ENCODE data around the gene CNTD1. TPM values are rescaled to one million over a fixed set of nuclear protein-coding genes. Genes with fewer than 3 reads are reported as not detected.

The CNTD1 gene
- total and polyA plus RNA-seq, 4 donors = 0.61 to 1.6 (median 0.78) TPM

DNA sequence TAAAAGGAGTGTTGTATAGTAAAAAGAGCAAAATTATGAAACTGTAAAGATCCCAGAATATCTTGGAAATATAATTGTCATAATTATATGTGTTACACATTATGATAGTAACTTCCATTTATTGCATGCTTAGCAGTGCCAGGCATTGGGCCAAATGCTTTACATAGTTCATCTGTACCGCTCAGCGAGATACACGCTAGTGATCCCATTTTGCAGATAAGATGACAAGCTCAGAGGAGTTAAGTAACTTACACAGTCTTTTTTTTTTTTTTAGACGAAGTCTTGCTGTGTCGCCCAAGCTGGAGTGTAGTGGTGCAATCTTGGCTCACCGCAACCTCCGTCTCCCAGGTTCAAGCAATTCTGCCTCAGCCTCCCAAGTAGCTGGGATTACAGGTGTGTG is 47.0 kb upstream of the CNTD1 start:
- Histone ChIP-seq H3K4me1 (ENCODE audit: control insufficient read depth in 5 of 5, insufficient read depth in 5 of 5, low read length in 5 of 5) (peaks cover 0 to 36% (median 10%) of the 10 kb centered on the region in 5 donors), H3K9me3 (ENCODE audit: control insufficient read depth in 4 of 4, insufficient read depth in 3 of 4, low read length in 3 of 4) (no peaks in the 10 kb centered on the region), H3K27ac (ENCODE audit: low read depth in 1 of 2, low read length in 1 of 2) (no peak overlapping the region), H3K27me3 (ENCODE audit: control insufficient read depth in 3 of 3, insufficient read depth in 3 of 3, low read length in 2 of 3) (no peaks in the 10 kb centered on the region), H3K36me3 (ENCODE audit: control insufficient read depth in 4 of 4, insufficient read depth in 4 of 4, low read length in 4 of 4) (no peaks in the 10 kb centered on the region), H3K4me3 (no peak overlapping the region), H3K9ac (ENCODE audit: insufficient read depth in 1 of 2, low read length in 2 of 2) (peak overlapping the region in 1 of 2 donors; percentile 23)
- WGBS, 2 donors = 66 to 68% methylated on average over 7 of the region's 7 CpGs
- ATAC-seq (ENCODE audit: insufficient read depth, low FRiP score) (no peak), DNase-seq (peak in 1 of 3 donors; percentile 65)
- TF ChIP-seq, protein P1, sequence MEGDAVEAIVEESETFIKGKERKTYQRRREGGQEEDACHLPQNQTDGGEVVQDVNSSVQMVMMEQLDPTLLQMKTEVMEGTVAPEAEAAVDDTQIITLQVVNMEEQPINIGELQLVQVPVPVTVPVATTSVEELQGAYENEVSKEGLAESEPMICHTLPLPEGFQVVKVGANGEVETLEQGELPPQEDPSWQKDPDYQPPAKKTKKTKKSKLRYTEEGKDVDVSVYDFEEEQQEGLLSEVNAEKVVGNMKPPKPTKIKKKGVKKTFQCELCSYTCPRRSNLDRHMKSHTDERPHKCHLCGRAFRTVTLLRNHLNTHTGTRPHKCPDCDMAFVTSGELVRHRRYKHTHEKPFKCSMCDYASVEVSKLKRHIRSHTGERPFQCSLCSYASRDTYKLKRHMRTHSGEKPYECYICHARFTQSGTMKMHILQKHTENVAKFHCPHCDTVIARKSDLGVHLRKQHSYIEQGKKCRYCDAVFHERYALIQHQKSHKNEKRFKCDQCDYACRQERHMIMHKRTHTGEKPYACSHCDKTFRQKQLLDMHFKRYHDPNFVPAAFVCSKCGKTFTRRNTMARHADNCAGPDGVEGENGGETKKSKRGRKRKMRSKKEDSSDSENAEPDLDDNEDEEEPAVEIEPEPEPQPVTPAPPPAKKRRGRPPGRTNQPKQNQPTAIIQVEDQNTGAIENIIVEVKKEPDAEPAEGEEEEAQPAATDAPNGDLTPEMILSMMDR (IDR thresholded peaks at IDR 0.05; ENCODE audit: control extremely low read depth, extremely low read depth) = no peak

GRCh38 chr17:42754782-42755181 is 43.9 kb upstream of the CNTD1 start:
- Histone ChIP-seq H3K9ac (ENCODE audit: insufficient read depth in 1 of 2, low read length in 2 of 2) (no peak overlapping the region), H3K4me1 (ENCODE audit: control insufficient read depth in 5 of 5, insufficient read depth in 5 of 5, low read length in 5 of 5) (peaks cover under 1 to 19% (median 5%) of the 10 kb centered on the region in 5 donors)

GRCh38 chr17:42759982-42760651 is 38.5 kb upstream of the CNTD1 start:
- Histone ChIP-seq H3K9ac (ENCODE audit: insufficient read depth in 1 of 2, low read length in 2 of 2) (peak overlapping the region; percentile 11 to 21), H3K27me3 (ENCODE audit: control insufficient read depth in 3 of 3, insufficient read depth in 3 of 3, low read length in 2 of 3) (no peaks in the 10 kb centered on the region), H3K4me3 (no peak overlapping the region), H3K9me3 (ENCODE audit: control insufficient read depth in 4 of 4, insufficient read depth in 3 of 4, low read length in 3 of 4) (peaks cover 0 to 2% (median 0%) of the 10 kb centered on the region in 4 donors), H3K36me3 (ENCODE audit: control insufficient read depth in 4 of 4, insufficient read depth in 4 of 4, low read length in 4 of 4) (no peaks in the 10 kb centered on the region), H3K4me1 (ENCODE audit: control insufficient read depth in 5 of 5, insufficient read depth in 5 of 5, low read length in 5 of 5) (peaks cover 0 to 27% (median 9%) of the 10 kb centered on the region in 5 donors), H3K27ac (ENCODE audit: low read depth in 1 of 2, low read length in 1 of 2) (peak overlapping the region in 1 of 2 donors; percentile 86)
- DNase-seq = no peak
- no peak for ATAC-seq (ENCODE audit: insufficient read depth, low FRiP score)
- WGBS, 2 donors = 44 to 51% methylated on average over 11 of the region's 11 CpGs
- TF ChIP-seq, protein P1 (IDR thresholded peaks at IDR 0.05; ENCODE audit: control extremely low read depth, extremely low read depth) = no peak

More at GRCh38 chr17:42754782-42755181, 43.9 kb upstream of the CNTD1 start:
- TF ChIP-seq, protein P1 (IDR thresholded peaks at IDR 0.05; ENCODE audit: control extremely low read depth, extremely low read depth) = no peak
- ATAC-seq (ENCODE audit: insufficient read depth, low FRiP score) = no peak
- no peak for DNase-seq
- Histone ChIP-seq H3K36me3 (ENCODE audit: control insufficient read depth in 4 of 4, insufficient read depth in 4 of 4, low read length in 4 of 4) (no peaks in the 10 kb centered on the region), H3K27me3 (ENCODE audit: control insufficient read depth in 3 of 3, insufficient read depth in 3 of 3, low read length in 2 of 3) (no peaks in the 10 kb centered on the region), H3K27ac (ENCODE audit: low read depth in 1 of 2, low read length in 1 of 2) (no peak overlapping the region), H3K9me3 (ENCODE audit: control insufficient read depth in 4 of 4, insufficient read depth in 3 of 4, low read length in 3 of 4) (no peaks in the 10 kb centered on the region), H3K4me3 (no peak overlapping the region)
- 77 to 93% methylated on average over 3 of the region's 3 CpGs for WGBS, 2 donors
